GM12865 (cell line): ENCODE data around the gene RGS16.
A peak's percentile ranks its signal among the peaks of the same experiment; 100 is the strongest.
"Not testable (repeated sequence)": the region's sequence is repeated elsewhere in the genome, so short reads cannot be mapped to it uniquely, and the experiment has no call there.

Experiments used
- DNase-seq: peaks from one replicate; pipeline ENCODE4 v3.0.0; 2010; ENCODE audit warnings: low read depth
- H3K4me3 ChIP-seq: 2 replicates; pipeline ENCODE4 v1.5.1; 2011; ENCODE audit warnings: mild to moderate bottlenecking, low read depth, low read length, control low read depth
- CTCF ChIP-seq: IDR thresholded peaks from 2 replicates; pipeline ENCODE4 v1.5.1; 2011; ENCODE audit warnings: low read length, control low read depth, low read depth, inconsistent platforms; ENCODE audit not compliant: insufficient read depth; ENCODE audit errors: missing control alignments

Gene RGS16

DNA sequence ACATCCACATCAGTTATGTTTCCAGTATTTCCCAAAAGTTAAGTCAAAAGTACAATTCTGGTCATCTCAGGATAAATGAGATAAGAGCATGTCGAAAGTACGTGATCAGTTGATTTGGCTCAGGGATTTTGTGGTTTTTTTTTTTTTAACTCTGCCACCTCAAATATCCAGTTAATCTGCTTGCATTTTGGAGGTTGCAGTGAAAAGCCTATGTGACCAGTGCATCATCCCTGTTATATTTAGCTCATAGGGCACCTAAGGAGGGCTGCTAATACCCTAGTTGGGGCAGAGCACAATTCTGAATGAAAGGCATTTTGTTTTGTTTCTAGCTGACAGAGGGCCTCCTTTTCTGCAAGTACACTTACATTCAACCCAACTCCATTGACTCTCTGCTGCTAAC, 31.7 kb upstream of the RGS16 start:
- TF ChIP-seq CTCF = no peak
- DNase-seq = no peak

GRCh38 chr1:182634306-182635072, 30.3 kb upstream of the RGS16 start:
- no peak for DNase-seq
- H3K4me3 ChIP-seq = no peak overlapping the region
- TF ChIP-seq CTCF = no peak

More for the DNA sequence above, 31.7 kb upstream of the RGS16 start:
- no peak overlapping the region for H3K4me3 ChIP-seq

GRCh38 chr1:182633657-182634281, 29.6 kb upstream of the RGS16 start:
- H3K4me3 ChIP-seq = no peak overlapping the region
- no peak for TF ChIP-seq CTCF
- DNase-seq = no peak

DNA sequence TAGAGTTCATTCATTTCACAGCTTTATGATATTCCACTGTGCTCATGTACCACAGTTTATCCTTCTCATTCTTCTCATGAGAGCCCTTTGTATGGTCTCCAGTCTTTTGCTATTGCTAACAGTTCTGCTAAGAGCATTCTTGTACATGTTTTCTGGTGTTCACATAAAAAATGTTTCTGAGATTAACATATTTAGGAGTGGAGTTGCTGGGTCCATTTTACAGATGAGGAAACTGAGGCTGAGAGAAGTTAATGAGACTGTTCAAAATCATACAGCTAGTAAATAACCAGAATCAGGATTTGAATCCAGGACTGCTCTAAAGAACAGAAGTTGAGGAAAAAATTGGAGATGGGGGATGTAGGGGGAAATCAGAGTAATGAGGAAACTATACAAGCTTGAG, 28.8 kb upstream of the RGS16 start:
- no peak for DNase-seq
- TF ChIP-seq CTCF = no peak
- H3K4me3 ChIP-seq = no peak overlapping the region

- peak; percentile 45 for DNase-seq
- not testable (repeated sequence) for H3K4me3 ChIP-seq
Measured at GRCh38 chr1:182632441-182632857, 28.3 kb upstream of the RGS16 start.

DNA sequence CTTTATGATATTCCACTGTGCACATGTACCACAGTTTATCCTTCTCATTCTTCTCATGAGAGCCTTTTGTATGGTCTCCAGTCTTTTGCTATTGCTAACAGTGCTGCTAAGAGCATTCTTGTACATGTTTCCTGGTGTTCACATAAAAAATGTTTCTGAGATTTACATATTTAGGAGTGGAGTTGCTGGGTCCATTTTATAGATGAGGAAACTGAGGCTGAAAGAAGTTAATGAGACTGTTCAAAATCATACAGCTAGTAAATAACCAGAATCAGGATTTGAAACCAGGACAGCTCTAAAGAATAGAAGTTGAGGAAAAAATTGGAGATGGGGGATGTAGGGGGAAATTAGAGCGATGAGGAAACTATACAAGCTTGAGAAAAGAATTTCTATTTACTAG, 27.8 kb upstream of the RGS16 start:
- no peak overlapping the region for H3K4me3 ChIP-seq
- TF ChIP-seq CTCF = no peak
- no peak for DNase-seq

DNA sequence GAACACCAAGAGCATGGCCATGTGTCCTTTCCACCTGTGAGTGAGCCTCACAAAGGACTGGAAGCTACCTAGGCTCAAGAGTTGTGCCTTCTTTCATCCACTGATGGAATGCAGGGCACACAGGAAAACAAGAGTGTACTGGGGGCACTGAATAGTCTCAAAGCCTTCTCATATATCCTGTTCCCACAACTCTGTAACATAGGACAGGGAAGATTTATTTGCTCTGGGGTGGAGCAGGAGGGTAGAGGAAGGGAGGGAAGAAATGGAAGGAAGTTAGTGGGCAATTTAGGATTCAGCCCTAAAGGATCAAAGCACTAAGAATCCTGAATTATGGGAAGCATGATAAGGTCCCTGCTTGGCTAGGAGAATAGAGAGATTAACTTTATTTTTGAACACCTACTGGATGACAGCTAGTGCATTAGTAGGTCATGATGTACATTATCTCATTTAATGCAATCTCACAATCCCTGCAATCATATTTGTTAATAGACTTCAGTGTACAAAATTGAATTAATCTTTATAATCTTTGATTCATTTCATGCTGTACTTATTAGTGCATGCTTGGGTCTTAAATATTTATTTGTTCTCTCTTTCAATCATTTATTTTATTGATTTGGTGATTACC, 27.0 kb upstream of the RGS16 start:
- TF ChIP-seq CTCF = no peak
- DNase-seq = no peak
- H3K4me3 ChIP-seq = no peak overlapping the region
